ENCODE results near the gene INPP1.

DNA sequence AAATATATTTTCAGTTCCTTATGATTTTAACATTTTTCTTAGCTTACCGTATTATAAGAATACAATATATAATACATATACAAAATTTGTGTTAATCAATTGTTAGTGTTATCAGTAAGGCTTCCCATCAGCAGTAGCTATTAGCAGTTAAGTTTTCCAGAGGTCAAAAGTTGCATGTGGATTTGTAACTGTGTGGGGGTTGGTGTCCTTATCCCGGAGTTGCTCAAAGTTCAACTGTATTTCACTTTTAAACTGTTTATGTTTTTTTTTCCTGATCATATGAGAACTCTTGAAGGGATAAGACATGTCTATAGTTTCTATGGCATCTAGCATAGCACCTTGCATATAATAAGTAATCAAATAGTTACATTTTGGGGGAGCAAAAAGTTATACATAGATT is 52.9 kb downstream of the INPP1 start:
- no peak for TF ChIP-seq POLR2AphosphoS5 (IDR thresholded peaks at IDR 0.05; ENCODE audit: low read depth, low read length)
- TF ChIP-seq, protein P1, sequence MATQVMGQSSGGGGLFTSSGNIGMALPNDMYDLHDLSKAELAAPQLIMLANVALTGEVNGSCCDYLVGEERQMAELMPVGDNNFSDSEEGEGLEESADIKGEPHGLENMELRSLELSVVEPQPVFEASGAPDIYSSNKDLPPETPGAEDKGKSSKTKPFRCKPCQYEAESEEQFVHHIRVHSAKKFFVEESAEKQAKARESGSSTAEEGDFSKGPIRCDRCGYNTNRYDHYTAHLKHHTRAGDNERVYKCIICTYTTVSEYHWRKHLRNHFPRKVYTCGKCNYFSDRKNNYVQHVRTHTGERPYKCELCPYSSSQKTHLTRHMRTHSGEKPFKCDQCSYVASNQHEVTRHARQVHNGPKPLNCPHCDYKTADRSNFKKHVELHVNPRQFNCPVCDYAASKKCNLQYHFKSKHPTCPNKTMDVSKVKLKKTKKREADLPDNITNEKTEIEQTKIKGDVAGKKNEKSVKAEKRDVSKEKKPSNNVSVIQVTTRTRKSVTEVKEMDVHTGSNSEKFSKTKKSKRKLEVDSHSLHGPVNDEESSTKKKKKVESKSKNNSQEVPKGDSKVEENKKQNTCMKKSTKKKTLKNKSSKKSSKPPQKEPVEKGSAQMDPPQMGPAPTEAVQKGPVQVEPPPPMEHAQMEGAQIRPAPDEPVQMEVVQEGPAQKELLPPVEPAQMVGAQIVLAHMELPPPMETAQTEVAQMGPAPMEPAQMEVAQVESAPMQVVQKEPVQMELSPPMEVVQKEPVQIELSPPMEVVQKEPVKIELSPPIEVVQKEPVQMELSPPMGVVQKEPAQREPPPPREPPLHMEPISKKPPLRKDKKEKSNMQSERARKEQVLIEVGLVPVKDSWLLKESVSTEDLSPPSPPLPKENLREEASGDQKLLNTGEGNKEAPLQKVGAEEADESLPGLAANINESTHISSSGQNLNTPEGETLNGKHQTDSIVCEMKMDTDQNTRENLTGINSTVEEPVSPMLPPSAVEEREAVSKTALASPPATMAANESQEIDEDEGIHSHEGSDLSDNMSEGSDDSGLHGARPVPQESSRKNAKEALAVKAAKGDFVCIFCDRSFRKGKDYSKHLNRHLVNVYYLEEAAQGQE (IDR thresholded peaks at IDR 0.05; ENCODE audit: insufficient read depth in 1 of 2, low read depth in 2 of 2, low read length in 2 of 2): no peak
